ENCODE results near the gene CAPG.
A peak's percentile ranks its signal among the peaks of the same experiment; 100 is the strongest.
"Not testable (repeated sequence)": the region's sequence is repeated elsewhere in the genome, so short reads cannot be mapped to it uniquely, and the experiment has no call there.

The CAPG gene

GRCh38 chr2:85420536-85421259, 10.5 kb upstream of the CAPG start:
- peak; percentile 87 for DNase-seq (ENCODE audit: low read depth)

DNA sequence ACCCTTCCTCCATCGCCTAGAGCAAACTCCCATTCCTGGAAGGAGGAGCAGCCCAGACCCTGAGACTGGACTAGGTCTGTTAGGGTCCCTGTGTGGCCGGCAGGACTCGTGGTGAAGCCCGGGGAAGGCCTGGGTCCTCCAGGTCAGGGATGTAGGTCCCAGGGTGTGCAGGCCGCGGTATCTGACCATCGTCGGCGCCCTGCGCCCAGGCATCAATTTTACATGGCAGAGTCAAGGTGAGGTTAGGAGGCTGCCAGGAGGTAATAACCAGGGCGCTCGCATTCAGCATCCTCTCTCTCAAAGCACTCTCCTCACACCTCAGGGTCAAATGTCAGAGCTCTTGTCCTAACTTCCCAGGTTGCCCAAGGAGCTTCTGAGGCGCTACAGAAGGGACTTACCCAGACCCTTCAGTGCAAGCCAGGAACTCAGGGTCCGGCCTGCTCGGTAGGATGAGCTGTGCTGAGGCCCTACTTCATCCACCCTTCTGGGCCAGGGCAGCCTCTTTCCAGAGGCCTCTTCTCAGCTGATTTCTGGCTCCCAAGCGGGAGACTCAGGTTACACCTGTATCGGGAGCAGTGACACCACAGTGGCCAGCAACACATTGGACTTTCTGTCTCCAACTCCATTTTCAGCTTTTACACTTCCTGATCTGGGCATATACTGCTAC, 9.0 kb upstream of the CAPG start:
- DNase-seq (ENCODE audit: low read depth), result no peak

GRCh38 chr2:85418132-85419008, 8.2 kb upstream of the CAPG start, which contains the start of gene SH2D6:
SH2D6 (plus strand) TSS chr2:85418714; CDS start chr2:85429466, 10,752 bp downstream.
- peak; percentile 63 for DNase-seq (ENCODE audit: low read depth)

DNA sequence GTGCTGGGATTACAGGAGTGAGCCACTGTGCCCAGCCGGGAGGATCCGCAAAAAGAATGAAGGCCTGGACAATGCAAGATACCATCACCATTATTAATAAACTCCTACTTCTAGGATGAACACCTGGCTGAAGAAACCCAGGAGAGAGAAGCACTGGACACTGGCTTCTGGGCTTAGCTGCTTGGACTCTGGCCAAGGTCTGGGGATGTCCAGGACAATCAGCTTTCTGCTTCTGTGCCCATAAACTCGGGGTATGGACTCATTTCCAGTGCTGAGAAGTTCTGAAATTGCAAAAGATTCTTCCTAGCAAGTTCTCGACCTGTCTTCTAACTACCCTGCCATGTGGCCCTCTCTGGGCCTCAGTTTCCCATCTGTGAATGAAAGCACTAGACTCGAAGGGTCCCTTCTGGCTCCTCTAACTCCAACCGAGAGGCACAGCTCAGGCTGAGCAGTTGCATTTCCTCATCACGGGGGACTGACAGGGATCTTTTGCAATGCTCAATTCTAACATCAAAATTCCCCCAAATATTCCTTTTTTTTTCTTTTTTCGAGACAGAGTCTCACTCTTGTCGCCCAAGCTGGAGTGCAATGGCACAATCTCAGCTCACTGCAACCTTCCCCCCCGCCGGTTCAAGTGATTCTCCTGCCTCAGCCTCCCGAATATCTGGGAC, 5.9 kb upstream of the CAPG start:
- no peak for DNase-seq (ENCODE audit: low read depth)

- no peak for DNase-seq (ENCODE audit: low read depth)
Measured at GRCh38 chr2:85414761-85415553, 4.8 kb upstream of the CAPG start.

- not testable (repeated sequence) for DNase-seq (ENCODE audit: low read depth)
Measured at GRCh38 chr2:85414421-85414759, 4.2 kb upstream of the CAPG start.

DNA sequence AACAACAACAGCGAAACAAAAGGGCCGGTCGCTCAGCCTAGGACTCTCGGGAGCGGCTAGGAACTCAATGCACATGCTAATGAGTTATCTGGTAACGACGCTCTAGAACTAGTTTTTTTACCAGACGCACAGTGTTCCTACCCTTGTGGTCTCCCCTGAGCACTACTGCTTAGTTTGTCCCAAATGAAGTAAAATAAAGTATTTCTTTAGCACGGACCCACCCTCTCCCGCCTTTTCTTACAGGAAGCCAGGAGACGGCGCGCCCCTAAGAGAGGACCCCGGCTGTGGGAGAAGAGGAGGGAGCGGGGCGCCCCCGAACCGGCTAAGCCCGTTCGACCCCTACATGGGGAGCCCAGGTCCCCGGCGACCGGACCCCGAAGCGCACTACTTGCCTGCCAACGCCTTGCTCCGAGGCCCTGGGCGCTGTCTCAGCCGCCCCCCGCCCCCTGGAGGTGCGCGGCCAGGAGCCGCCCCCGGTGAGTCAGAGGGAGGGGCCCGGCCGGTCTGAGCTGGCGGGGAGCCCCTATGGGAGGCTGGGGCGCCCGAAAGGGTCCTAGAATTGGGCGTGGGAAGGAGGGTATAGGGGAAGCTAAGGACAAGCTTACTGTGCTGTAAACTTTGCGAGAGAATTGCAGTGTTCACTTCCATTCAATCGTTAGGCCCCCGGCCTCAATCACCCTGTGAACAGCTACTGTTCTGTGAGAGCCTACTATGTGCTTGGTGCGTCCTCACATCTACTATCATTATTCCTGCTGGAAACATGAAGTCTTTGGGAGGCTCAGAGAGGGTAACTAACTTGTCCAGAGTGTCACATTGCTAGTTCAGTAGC, 3.6 kb upstream of the CAPG start:
- no peak for DNase-seq (ENCODE audit: low read depth)

DNA sequence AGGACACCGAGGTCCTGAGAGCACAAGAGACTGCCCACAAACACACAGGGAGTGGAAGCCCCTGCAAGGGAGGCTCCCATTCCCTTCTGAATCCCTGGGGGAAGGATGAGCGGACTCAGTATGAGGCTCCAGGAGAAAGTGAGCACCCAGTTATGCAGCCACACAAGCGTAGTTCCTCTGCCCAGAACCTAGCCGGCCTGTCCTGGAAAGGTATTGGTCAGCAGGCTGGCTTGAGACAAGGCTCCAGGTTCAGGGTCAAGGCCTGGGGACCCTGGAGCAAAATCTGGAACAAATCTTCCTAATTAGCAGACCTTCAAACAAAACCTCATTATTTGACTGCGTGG, 1.2 kb upstream of the CAPG start:
- DNase-seq (ENCODE audit: low read depth), result no peak

DNA sequence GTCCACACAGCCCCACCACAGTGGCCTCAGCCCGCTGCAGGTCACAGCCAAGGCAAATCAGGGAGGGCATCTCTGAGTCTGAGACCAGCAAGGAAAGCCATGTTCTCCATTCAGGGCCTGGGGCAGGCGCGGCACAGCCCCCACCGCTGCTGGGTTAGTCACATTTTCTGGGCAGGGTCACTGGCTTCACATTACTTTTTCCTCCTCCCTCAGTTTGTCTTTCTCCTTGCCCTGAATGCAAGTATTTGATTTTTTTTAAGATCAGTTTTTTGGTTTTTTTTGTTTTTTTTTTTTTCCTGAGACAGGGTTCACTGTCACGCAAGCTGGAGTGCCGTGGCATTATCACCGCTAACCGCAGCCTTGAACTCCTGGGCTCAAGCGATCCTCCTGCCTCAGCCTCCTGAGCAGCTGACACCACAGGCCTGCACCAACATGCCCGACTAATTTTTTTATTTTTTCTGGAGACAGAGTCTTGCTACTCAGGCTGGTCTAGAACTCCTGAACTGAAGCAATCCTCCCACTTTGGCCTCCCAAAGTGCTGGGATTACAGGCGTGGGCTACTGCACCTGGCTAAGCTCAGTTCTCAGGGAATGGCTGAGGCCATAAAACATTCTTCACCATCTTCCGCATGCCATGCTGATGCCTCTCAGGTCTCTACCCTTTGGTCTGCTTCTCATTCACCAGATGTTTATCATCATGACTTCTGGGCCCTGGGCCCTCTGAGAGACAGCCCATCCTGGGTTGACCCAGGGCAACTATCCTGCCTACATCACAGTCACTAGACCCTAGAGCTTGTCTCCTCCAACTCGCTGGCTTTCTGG, 628 bp upstream of the CAPG start:
- no peak for DNase-seq (ENCODE audit: low read depth)

DNA sequence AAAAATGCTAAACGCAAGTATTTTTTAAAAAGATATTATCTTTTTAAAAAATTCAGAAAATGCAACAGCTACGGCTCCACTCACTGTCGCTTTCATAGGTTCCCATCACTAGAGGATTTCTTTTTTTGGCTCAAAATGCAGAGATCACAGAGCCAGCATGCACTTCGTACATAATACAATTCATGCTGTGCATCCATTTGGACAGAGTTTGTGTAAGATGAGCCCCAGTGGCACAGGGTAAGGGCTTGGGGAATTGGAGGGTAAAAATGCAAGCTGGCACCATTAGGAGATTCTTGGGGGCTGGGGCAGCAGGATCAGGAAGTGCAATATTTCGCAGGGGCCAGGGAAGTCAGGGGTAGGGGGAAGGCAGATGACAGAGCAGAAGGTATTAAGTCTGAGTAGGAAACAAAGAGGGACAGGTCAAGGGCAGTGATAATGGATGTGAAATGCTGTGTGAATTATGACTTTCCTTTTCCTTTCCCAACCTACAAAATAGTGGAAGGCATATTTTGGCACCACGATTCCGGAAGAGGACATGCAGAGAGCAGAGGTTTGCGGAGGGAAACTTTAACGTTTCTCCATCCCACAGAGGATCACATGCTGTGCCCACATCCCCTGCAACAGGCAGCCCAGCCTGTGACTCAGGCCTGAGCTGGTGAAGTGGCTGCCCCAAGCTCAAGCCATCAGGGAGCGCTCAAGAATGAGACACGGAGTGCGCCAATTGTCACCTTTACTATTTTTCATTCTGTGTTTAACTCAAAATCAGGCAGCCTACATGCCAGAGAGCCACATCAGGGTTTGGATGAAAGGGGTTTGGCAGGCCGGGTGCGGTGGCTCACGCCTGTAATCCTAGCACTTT, 4.7 kb downstream of the CAPG start:
- peak; percentile 58 for DNase-seq (ENCODE audit: low read depth)

DNA sequence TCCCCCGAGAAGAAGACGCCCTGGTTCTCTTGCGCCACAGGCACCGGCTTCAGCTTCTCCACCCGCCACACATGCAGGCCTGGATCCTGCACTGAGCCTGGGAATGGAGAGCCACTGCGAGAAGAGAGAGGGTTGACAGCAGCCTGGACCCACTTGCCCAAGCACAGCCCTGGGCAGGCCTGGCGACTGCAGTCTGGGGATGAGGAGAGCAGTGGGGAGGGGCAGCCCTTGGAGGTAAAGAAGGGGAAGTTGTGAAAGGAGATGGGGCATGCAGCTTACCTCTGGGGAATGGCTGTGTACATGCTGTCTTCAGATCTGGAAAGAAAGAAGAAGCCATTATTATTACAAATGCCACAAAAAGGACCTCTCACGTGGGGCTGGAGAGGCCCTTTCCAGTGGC, 8.3 kb downstream of the CAPG start:
- no peak for DNase-seq (ENCODE audit: low read depth)

DNA sequence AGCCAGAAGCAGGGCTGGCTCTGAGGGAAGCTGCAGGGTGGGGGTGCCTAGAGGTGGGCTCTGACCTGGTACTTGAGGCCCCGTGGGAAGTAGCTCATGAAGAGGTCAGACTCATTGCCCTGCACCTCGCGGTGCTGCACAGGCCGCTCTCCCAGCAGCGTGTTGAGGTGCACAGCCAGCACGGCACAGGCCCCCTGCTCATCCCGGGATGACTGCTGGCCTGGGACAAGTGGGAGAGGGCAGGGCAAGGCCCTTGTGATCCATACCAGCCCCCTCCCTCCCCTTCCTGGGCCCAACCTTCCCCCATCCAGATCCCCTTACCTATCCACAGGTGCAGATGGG, 8.7 kb downstream of the CAPG start:
- no peak for DNase-seq (ENCODE audit: low read depth)

GRCh38 chr2:85400541-85401463, 9.4 kb downstream of the CAPG start:
- DNase-seq (ENCODE audit: low read depth), result no peak

GRCh38 chr2:85400023-85400422, 10.1 kb downstream of the CAPG start:
- no peak for DNase-seq (ENCODE audit: low read depth)

DNA sequence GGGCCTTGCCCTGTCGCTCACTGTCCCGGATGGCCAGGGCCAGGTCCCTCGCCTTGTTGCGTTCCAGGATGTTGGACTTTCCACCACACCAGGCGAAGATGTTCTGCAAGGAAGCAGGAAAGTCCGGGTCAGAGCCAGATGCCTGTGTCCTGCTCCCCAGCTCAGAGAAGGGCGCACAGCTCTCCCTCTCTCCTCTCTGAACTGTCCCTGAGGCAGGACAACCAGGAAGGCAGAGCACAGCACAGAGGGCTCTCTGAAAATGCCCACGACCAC, 11.0 kb downstream of the CAPG start:
- no peak for DNase-seq (ENCODE audit: low read depth)

- no peak for DNase-seq (ENCODE audit: low read depth)
Measured at GRCh38 chr2:85398426-85399182, 11.6 kb downstream of the CAPG start.

GRCh38 chr2:85397925-85398331, 12.2 kb downstream of the CAPG start:
- no peak for DNase-seq (ENCODE audit: low read depth)
